Measurements from ENCODE around the gene SYPL2. TPM values are rescaled to one million over a fixed set of nuclear protein-coding genes. Genes with fewer than 3 reads are reported as not detected.

The SYPL2 gene
- polyA plus RNA-seq, 2 of the 4 experiments (the other 2 are of a cell fraction) = 0.04 to 0.05 TPM

DNA sequence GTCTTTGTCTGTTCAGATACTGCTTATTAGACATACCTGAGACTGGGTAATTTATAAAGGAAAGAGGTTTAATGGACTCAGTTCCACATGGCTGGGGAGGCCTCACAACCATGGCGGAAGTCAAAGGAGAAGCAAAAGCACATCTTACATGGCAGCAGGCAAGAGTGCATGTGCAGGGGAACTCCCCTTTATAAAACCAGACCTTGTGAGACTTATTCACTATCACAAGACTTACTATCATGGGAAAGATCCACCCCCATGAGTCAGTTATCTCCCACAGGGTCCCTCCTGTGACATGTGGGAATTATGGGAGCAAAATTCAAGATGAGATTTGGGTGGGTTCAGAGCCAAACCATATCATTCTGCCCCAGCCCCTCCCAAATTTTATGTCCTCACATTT lies 33.0 kb upstream of the SYPL2 start:
- no peaks in the 10 kb centered on the region for H3K4me1 ChIP-seq
- POLR2A ChIA-PET = no interaction called here
- FAIRE-seq = no peak
- no peak for TF ChIP-seq CEBPB (IDR thresholded peaks at IDR 0.05)
- no peak for TF ChIP-seq CBX8 (IDR thresholded peaks at IDR 0.05)
- no peak for TF ChIP-seq E2F6 (IDR thresholded peaks at IDR 0.05; ENCODE audit: borderline replicate concordance, low read depth)
- no peak for TF ChIP-seq MAFK (IDR thresholded peaks at IDR 0.05; ENCODE audit: partially characterized antibody)
- TF ChIP-seq HOXA7 (CRISPR knock-in tag; IDR thresholded peaks at IDR 0.05) = no peak
- TF ChIP-seq CBX2 (IDR thresholded peaks at IDR 0.05; ENCODE audit: borderline replicate concordance, low read depth) = no peak
- TF ChIP-seq EP300 (IDR thresholded peaks at IDR 0.05) = no peak
- no peak for TF ChIP-seq NR3C1 (IDR thresholded peaks at IDR 0.05)
- TF ChIP-seq SREBF2 (IDR thresholded peaks at IDR 0.05) = no peak
- TF ChIP-seq FOSL2 (IDR thresholded peaks at IDR 0.05) = no peak
- TF ChIP-seq FOSL2 (CRISPR knock-in tag; IDR thresholded peaks at IDR 0.05) = no peak
- TF ChIP-seq POLR2AphosphoS2 (conservative IDR thresholded peaks at IDR 0.05; ENCODE audit: low read length) = no peak
- TF ChIP-seq ZC3H11A (IDR thresholded peaks at IDR 0.05) = no peak
- H3K9me3 ChIP-seq = no peaks in the 10 kb centered on the region
- 100% methylated on average over 1 of the region's 1 CpG for WGBS (ENCODE audit: missing lambda C conversion rate)
- DNase-seq (ENCODE audit: low read depth in 1 of 2, low spot score in 1 of 2) = no peak
- CTCF ChIA-PET = no interaction called here
- no peak overlapping the region for H3K27ac ChIP-seq
- H3K4me2 ChIP-seq = no peak overlapping the region
- no peak overlapping the region for H3K4me3 ChIP-seq
- no peak for ATAC-seq

DNA sequence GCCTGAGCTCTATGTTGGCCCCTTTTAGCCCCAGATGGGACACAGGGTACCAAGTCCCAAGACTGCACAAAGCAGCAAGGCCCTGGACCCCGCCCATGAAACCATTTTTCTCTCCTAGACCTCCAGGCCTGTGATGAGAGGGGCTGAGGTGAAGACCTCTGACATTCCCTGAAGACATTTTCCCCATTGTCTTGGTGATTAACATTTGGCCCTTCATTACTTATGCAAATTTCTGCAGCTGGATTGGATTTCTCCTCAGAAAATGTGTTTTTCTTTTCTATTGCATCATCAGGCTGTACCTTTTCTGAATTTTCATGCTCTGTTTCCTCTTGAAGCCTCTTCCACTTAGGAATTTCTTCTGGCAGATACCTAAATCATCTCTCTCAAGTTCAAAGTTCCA lies 31.9 kb upstream of the SYPL2 start:
- DNase-seq (ENCODE audit: low read depth in 1 of 2, low spot score in 1 of 2) (no peak), ATAC-seq (no peak), FAIRE-seq (no peak)
- TF ChIP-seq ZFP36 (IDR thresholded peaks at IDR 0.05; ENCODE audit: borderline replicate concordance, partially characterized antibody) = peak; percentile 26
- TF ChIP-seq TFCP2L1 (CRISPR knock-in tag; IDR thresholded peaks at IDR 0.05) = no peak
- Histone ChIP-seq H3K4me2 (no peak overlapping the region), H3K4me3 (no peak overlapping the region), H3K9me3 (no peaks in the 10 kb centered on the region), H3K4me1 (no peaks in the 10 kb centered on the region), H3K27ac (no peak overlapping the region)
- POLR2A ChIA-PET = no interaction called here
- 15% methylated on average over 1 of the region's 1 CpG for WGBS (ENCODE audit: missing lambda C conversion rate)
- CTCF ChIA-PET = no interaction called here

- DNase-seq (ENCODE audit: low read depth in 1 of 2, low spot score in 1 of 2) = peak in 1 of 2 experiments; percentile 20
These were observed 27.5 kb upstream of the SYPL2 start for GRCh38 chr1:109438798-109439297.

GRCh38 chr1:109441069-109441468 lies 25.3 kb upstream of the SYPL2 start:
- ATAC-seq (no peak), FAIRE-seq (no peak), DNase-seq (ENCODE audit: low read depth in 1 of 2, low spot score in 1 of 2) (no peak)
- TF ChIP-seq HOXB13 (CRISPR knock-in tag; IDR thresholded peaks at IDR 0.05; ENCODE audit: low read depth) (no peak), ZNF302 (CRISPR knock-in tag; IDR thresholded peaks at IDR 0.05) (no peak), HDAC2 (IDR thresholded peaks at IDR 0.05) (no peak)
- Histone ChIP-seq H3K4me2 (no peak overlapping the region), H3K4me3 (no peak overlapping the region), H3K27ac (no peak overlapping the region), H3K9me3 (no peaks in the 10 kb centered on the region), H3K4me1 (no peaks in the 10 kb centered on the region)
- CTCF ChIA-PET = no interaction called here
- WGBS (ENCODE audit: missing lambda C conversion rate) = 0% methylated on average over 1 of the region's 1 CpG
- POLR2A ChIA-PET = no interaction called here

More at GRCh38 chr1:109438798-109439297, 27.5 kb upstream of the SYPL2 start:
- Histone ChIP-seq H3K4me3 (no peak overlapping the region), H3K27ac (no peak overlapping the region), H3K4me1 (no peaks in the 10 kb centered on the region), H3K9me3 (no peaks in the 10 kb centered on the region), H3K4me2 (no peak overlapping the region)
- WGBS (ENCODE audit: missing lambda C conversion rate) = 56% methylated on average over 3 of the region's 3 CpGs
- no peak for TF ChIP-seq FOSL2 (IDR thresholded peaks at IDR 0.05)
- peak; percentile 22 for TF ChIP-seq FOSL2 (CRISPR knock-in tag; IDR thresholded peaks at IDR 0.05)
- TF ChIP-seq RCOR1 (IDR thresholded peaks at IDR 0.05; ENCODE audit: low read depth, low read length) = no peak
- no peak for FAIRE-seq
- CTCF ChIA-PET = interaction anchor here (1.8 kb wide), 1 partner anchor 94 kb away, joined by 4 read pairs; no protein-coding TSS in a partner anchor
- POLR2A ChIA-PET = no interaction called here
- peak in 1 of 2 experiments; percentile 35; a peak in 1 of 6 replicates for ATAC-seq

- ATAC-seq (no peak), DNase-seq (ENCODE audit: low read depth in 1 of 2, low spot score in 1 of 2) (no peak), FAIRE-seq (no peak)
- 37% methylated on average over 2 of the region's 2 CpGs for WGBS (ENCODE audit: missing lambda C conversion rate)
- no peak overlapping the region for H3K4me2 ChIP-seq
- H3K27ac ChIP-seq = no peak overlapping the region
- H3K9me3 ChIP-seq = no peaks in the 10 kb centered on the region
- H3K4me1 ChIP-seq = no peaks in the 10 kb centered on the region
- ChIA-PET CTCF (no interaction called here), POLR2A (no interaction called here)
- no peak for TF ChIP-seq SREBF2 (IDR thresholded peaks at IDR 0.05)
- no peak overlapping the region for H3K4me3 ChIP-seq
These were observed 22.9 kb upstream of the SYPL2 start for GRCh38 chr1:109443476-109443875.
